ENCODE measurements around the gene EXOSC5.

DNA sequence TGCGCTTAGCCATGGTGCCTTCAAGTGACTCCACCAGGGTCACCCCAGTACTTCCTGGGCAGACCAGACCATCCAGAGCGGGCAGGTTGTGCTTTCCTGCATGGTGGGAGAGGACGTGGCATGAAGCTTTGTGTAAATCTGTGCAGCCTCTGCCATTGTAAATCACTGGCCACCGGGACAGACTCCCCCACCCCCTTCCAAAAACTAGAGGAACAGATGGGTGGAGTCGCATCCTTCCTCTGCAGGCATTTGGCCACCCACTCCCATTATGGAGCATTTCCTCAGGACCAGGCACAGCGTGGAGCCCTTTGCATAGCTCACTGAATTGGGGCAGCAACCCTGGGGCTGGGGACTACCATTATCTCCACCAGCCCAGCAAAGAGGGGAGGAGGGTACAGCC is 8.6 kb upstream of the EXOSC5 start:
- TF ChIP-seq POLR2A (IDR thresholded peaks at IDR 0.05) (no peak), POLR2AphosphoS5 (IDR thresholded peaks at IDR 0.05) (no peak)
